CD4-positive, alpha-beta T cell treated with Interleukin-15 for 4 hours (primary cell): ENCODE results near the gene ATAD3A.
"Not testable (repeated sequence)": the region's sequence is repeated elsewhere in the genome, so short reads cannot be mapped to it uniquely, and the experiment has no call there.

Experiments used
- DNase-seq: peaks from one replicate; pipeline ENCODE4 v3.0.0-alpha.2; 2020; ENCODE audit warnings: low spot score

Gene ATAD3A

GRCh38 chr1:1556505-1556904 is 44.5 kb downstream of the ATAD3A start:
- DNase-seq: no peak

DNA sequence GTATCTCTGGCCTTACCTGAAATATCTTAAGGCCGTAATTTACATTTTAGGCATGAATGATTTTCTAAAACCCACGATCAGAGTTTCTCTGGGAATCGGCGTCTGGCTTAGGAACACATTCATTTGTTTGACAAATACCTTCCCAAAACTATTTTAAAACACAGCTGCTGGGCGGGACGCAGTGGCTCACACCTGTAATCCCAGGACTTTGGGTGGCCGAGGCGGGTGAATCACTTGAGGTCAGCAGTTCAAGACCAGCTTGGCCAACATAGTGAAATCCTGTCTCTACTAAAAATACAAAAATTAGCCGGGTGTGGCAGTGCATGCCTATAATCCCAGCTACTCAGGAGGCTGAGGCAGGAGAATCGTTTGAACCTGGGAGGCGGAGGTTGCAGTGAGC is 45.0 kb downstream of the ATAD3A start:
- not testable (repeated sequence) for DNase-seq

DNA sequence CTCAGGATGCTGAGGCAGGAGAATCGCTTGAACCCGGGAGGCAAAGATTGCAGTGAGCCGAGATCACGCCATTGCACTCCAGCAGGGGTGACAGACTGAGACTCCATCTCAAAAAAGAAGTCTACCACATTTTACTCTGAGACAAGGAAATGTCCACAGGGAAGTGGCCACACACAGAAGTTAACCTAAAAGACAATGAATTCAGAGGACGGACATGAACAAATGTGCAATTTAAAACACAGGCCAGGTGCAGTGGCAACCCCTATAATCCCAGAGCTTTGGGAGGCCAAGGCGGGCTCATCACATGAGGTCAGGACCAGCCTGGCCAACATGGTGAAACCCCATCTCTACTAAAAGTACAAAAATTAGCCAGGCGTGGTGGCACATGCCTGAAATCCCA is 45.7 kb downstream of the ATAD3A start:
- not testable (repeated sequence) for DNase-seq

DNA sequence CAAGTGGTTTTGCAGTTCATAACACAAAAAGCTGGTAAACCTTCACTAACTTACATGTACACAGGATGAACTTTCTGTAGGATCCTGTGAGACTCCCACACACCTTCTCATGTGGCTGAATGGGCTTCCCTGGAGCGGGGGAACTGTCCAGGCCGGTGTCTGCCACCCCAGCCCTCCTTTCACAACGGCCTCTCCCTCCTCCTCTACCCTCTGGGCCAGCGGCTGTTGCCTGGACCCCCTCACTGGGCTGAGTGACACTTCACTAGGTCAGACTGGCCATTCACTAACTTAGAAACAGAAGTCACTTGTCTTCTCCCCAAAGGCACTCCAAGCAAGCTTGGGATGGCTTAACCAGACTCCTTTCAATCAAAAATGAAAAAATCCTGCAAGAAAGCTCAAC is 46.6 kb downstream of the ATAD3A start:
- DNase-seq: no peak

- DNase-seq: no peak
Measured at GRCh38 chr1:1559066-1559465, 47.1 kb downstream of the ATAD3A start.

DNA sequence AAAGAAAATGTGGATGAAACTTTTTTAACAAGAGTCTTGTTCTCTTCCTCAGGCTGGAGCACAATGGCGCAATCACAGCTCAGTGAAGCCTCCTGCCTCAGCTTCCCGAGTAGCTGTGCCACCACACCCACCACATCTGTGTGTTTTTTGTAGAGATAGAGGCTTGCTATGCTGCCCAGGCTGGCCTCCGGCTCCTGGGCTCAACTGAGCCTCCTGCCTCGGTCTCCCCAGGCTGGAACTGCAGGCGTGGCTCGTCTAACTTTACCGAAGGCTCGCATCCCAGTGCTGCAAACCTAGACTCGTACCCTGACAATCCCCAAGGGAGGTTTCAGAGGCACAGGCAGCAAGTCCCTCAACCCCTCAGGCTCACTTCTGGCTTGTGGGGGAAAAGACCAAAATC is 48.2 kb downstream of the ATAD3A start:
- DNase-seq: no peak

DNA sequence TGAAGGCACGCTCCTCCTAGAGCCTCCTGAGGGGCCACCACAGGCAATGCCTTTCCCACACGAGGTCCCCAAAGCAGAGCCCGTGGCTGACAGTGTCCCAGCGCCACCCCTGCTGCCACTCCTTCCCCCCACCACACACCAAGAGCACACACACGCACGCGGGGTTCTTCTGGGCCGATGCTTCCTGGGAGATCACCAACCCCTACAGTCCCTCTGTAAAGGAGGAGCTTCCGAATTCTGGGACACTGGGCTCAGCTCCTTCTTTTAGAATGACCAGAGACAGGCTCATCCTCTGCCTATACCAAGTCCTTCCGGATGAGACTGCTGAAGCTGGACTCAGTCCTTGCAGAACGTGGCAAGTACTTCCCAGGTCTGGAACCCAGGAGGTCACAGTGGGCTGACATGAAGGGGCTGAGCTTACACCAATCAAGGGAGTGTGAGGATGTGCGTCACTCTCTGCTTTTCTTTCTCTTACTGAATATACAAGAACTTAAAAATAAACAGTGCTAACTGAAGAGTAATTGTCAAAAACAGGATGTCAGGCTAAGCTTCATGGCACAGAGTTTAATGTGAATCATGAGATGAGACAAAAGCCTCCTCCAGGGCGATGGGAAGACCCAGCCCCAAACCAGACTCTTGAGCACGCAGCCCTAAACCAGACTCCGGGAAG is 50.0 kb downstream of the ATAD3A start:
- no peak for DNase-seq

DNA sequence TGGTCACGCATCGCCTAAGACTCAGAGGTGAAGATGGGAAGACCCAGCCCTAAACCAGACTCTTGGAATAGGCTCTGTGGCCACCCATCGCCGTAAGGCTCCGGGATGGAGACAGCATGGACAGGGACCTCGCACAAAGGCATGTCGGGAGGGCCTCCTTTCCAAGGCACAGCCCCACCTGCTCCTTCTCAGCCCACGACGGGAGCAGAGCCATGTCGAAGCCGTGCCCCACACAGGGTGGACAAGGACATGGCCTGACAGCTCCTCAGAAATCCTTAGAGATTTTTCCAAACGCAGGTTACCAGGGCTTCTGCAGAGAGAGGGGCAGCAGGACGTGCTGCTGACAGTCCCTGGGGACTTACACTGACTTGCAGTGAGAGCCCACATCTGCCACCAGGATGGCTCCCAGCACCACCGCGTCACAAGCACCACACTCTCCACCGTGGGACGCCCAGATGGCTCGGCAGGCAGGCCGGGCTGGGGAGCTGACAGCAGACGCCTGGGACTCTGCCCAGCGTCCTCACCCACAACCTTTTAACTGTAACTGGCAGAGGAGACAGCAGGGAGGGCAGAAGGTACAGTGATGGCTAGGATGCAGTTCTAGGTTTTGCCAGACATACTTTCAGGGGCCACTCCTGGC is 50.7 kb downstream of the ATAD3A start:
- no peak for DNase-seq

DNA sequence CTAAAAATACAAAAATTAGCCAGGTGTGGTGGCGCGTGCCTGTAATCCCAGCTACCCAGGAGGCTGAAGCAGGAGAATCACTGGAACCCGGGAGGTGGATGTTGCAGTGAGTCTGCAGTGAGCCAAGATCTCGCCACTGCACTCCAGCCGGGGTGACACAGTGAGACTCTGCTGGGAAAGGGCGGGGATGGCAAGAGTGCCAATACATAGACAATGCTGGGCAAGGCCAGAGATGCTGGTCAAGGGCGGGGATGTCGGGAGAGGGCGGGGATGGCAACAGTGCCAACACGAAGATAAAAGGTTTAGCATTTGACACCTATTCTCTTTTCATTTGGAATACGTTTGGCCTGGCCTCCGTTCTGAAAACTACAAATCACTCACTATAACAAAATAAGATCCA is 51.7 kb downstream of the ATAD3A start:
- DNase-seq: no peak

DNA sequence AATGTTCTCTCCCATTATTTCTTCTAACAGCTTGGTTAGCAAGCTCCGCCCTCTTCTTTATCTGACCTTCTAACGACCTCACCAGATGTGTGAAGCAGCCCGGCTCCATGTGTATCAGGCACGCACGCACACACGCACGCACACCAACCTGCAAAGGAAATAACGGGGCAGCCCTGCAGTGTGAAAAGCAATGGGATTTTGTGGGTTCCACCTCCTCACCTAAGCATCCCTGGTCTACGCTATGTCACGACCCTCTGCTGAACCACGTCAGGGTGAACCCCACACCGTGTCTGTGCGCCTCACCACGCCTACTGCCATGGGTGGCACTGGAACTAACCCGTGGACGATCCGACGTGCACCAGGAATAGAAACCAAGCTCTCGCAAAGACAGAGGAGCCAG is 52.3 kb downstream of the ATAD3A start:
- DNase-seq: no peak

- no peak for DNase-seq
Measured at GRCh38 chr1:1565340-1565739, 53.4 kb downstream of the ATAD3A start.

GRCh38 chr1:1567152-1567875 is 55.4 kb downstream of the ATAD3A start:
- DNase-seq: no peak

DNA sequence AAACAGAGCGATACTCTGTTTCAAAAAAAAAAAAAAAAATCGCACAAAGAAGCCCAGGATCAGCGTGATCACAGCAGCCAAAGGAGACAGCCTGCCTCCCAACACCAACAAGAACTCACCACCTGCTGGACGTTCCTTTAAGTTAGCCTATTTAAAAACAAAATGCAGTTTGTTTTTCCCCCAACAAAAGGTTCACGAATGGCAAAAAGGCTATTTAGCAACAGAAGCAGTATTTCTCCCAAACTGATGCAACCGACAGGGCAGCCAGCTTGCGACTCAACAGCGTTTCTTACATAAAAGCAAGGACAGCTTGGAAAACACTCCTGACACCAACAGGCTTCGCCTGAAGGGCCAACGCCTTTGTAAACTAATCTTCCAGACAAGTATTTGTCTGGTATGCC is 55.9 kb downstream of the ATAD3A start:
- DNase-seq: no peak

DNA sequence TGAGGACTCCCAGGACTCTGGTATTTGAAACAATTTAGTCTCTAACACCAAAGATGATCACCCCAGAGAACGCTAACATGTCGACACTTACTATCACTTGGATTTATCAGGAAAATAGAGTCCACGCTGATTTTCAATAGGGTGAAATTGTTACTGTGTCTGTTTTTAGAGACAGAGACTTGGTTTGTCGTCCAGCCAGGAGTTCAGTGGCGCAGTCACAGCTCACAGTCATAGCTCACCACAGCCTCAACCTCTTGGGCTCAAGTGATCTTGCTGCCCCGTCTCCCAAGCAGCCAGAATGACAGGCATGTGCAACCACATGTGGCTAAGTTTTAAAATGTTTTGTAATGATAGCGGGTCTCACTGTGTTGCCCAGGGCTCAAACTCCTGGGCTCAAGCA is 57.4 kb downstream of the ATAD3A start:
- DNase-seq: no peak

DNA sequence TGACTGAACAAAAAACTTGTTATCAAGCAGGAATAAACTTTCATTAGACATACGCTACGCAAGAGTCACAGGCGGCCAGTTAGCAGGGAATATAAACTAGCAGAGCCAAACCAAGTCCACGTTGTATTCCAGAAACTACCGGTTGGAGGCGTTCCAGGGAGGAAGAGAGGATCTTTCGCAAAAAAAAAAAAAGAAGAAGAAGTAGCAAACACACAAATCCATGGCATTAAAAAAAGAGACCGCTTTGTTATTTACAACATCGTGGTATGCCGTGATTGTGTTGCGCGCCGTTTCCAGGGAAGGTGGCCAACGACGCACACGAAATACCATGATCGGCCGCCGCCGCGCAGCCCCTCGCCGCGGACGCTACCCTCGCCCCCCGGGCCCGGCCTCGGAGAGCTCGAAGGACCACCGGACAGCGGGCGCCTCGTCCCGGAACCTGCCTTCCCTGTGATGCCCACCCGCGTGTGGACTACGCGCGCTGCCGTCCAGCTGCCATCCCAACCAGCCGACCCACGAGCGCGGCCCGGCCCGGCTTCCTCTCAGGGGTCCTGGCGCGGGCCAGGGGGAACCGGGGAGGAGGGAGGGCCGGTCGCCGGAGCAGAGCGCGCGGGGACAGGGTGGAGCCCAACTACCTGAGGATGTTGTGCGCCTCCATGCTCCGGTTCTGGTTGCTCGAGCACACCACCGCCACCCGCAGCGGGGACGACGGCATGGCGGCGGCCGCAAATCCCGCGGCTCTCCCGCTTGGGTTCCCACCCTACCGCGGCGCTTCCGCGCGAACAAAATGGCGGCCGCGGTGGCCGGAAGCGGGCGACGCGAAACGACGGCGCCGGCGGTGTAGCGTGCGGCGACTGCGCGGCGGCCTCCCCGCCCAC is 62.1 kb downstream of the ATAD3A start:
- peak; percentile 62 for DNase-seq

GRCh38 chr1:1574721-1575537 is 63.0 kb downstream of the ATAD3A start, which contains the start of gene SSU72:
TSS of gene SSU72 (minus strand) at chr1:1574863. CDS start at chr1:1574557, 306 bp downstream.
- DNase-seq: peak; percentile 91

DNA sequence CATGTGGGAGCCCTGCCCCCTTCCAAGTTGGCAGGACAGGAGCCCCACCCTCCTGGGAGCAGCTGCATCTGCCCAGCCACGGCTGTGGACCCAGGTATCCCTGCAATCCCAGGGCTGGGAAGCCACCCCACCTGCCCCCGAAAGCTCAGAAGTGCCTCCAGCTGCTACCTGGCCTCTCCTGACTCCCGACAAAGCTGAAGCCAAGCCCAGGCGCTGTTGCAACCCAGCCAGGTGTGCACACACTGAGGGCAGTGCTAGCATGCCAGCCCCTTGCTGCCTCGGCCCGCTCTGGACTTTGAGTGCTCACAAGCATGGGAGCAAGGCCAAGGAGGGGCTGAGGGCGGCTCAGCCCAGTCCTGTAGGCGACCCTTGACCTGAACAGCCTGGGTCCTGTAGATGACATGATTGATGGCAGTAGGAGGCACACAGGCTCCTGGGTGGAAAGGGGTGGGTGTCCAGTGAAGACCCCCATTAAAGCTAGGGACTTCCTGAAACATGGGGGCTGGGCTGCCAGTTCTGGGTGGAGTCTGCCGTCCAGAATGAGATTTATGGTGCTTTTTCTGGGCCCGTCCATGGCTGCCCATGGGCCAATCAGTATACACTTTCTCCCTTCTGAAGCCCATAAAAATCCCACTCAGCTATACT is 65.5 kb downstream of the ATAD3A start:
- DNase-seq: no peak

DNA sequence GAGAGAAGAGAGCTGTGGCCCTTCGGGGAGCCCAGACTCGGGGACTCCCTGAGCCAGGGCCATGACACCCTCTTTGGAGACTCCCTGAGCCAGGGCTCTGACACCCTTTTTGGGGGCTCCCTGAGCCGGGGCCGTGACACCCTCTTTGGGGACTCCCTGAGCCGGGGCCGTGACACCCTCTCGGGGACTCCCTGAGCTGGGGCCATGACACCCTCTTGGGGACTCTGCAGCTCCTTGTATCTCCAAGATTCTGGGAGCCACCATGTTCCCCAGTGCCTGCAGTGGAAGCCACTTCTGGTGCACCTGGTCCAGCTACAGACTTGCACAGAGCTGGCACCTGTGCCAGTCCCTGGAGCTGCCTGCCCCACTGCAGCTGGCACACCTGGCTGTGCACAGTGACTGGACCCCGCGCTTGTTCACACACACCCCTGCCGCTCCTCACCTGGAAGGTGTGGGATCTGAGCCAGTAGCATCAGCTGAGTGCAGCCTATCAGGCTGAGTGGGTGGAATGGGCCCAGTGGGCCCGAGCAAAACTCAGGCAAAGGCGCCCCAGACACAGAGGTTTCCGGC is 66.5 kb downstream of the ATAD3A start:
- no peak for DNase-seq

GRCh38 chr1:1582585-1583346 is 70.8 kb downstream of the ATAD3A start:
- no peak for DNase-seq
